Lung (tissue), 12 donors: ENCODE measurements around the gene RCOR1. TPM values are rescaled to one million over a fixed set of nuclear protein-coding genes. Genes with fewer than 3 reads are reported as not detected.

Source experiments
- ATAC-seq: fragments of 200-7000 bp; cut with Tn5 transposase; one replicate; pipeline ENCODE4 v1.9.1; 2020; ENCODE audit warnings: moderate number of reproducible peaks; ENCODE audit not compliant: insufficient read depth, low FRiP score
- DNase-seq, 3 donors: peaks; one replicate each; pipeline ENCODE4 v3.0.0-alpha.2; 2013 to 2017
- H3K27ac ChIP-seq, 2 donors: one replicate each; pipeline ENCODE4 v1.5.1; 2013; ENCODE audit warnings: mild to moderate bottlenecking in 2 of 2, moderate library complexity in 2 of 2, control low read depth in 1 of 2, inconsistent platforms in 1 of 2, low read depth in 1 of 2, low read length in 1 of 2
- H3K27me3 ChIP-seq, 3 donors: one replicate each; pipeline ENCODE4 v1.5.1; 2013; ENCODE audit warnings: low read length in 2 of 3; ENCODE audit not compliant: control insufficient read depth in 3 of 3, insufficient read depth in 3 of 3
- H3K36me3 ChIP-seq, 4 donors: one replicate each; pipeline ENCODE4 v1.5.1; 2013; ENCODE audit warnings: low read length in 4 of 4, mild to moderate bottlenecking in 1 of 4, moderate library complexity in 1 of 4; ENCODE audit not compliant: control insufficient read depth in 4 of 4, insufficient read depth in 4 of 4
- H3K4me1 ChIP-seq, 5 donors: one replicate each; pipeline ENCODE4 v1.5.1; 2013; ENCODE audit warnings: low read length in 5 of 5, mild to moderate bottlenecking in 2 of 5, moderate library complexity in 1 of 5; ENCODE audit not compliant: control insufficient read depth in 5 of 5, insufficient read depth in 5 of 5
- H3K4me3 ChIP-seq: one replicate; pipeline ENCODE4 v1.5.1; 2013; ENCODE audit warnings: mild to moderate bottlenecking, control low read depth, moderate library complexity
- H3K9ac ChIP-seq, 2 donors: one replicate each; pipeline ENCODE4 v1.5.1; 2013; ENCODE audit warnings: low read length in 2 of 2, control low read depth in 1 of 2; ENCODE audit not compliant: insufficient read depth in 1 of 2
- H3K9me3 ChIP-seq, 4 donors: one replicate each; pipeline ENCODE4 v1.5.1; 2013; ENCODE audit warnings: low read length in 3 of 4, mild to moderate bottlenecking in 1 of 4, moderate library complexity in 1 of 4; ENCODE audit not compliant: control insufficient read depth in 4 of 4, insufficient read depth in 3 of 4
- WGBS, 2 donors: extraction: QIAGEN DNeasy Blood & Tissue Kit; methylation state at CpG; one replicate each; pipeline ENCODE4 v1.1.7; 2013; 5-methylcytosine and 5-hydroxymethylcytosine counted together
- polyA plus RNA-seq, 2 donors: library from polyadenylated mRNA; stranded (reverse); fragments of 200-250 nt; gene quantifications; one replicate each; pipeline ENCODE4 v1.2.1, GENCODE V29; 2013
- total RNA-seq, 2 donors: library from RNA; depleted of rRNA in 1 of 2; stranded (reverse); fragments of >200 nt in 1 of 2; gene quantifications; one replicate each; pipeline ENCODE4 v1.2.1, GENCODE V29; 2014 to 2021
- TF ChIP-seq, protein P1 (sequence below): IDR thresholded peaks from 2 replicates; pipeline ENCODE4 v1.5.1; 2012; ENCODE audit warnings: mild to moderate bottlenecking; ENCODE audit errors: control extremely low read depth, extremely low read depth
- donor health status: control.
- donor health status: control.
- donor health status: Bipolar disorder and iron deficiency.
- donor health status: healthy.
- donor health status: DM: yes; HTN: yes; CAD: no.

RCOR1 gene
- total and polyA plus RNA-seq, 4 donors, result 7.9 to 63.9 (median 22.4) TPM

DNA sequence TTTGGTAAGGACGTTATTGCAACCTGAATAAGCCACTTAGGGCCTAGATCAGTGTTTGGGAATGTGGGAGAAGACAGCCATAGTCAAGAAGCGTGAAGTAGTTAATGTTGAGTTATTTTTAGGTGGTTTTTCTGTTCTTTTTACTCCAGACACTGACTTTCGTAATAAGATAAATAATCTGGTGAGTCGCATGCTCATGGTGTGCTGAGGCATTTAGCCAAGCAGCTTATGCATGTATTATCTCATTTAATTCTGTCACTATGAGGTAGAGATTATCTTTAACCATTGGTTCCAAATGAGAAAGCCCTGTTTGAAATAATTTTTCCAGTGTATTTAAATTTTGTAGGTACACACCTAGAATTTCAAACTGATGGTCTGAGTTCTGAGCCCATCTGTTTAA, 67.3 kb downstream of the RCOR1 start:
- Histone ChIP-seq H3K9ac (no peak overlapping the region), H3K36me3 (no peaks in the 10 kb centered on the region), H3K4me1 (peaks cover 0 to 26% (median 15%) of the 10 kb centered on the region in 5 donors), H3K27me3 (no peaks in the 10 kb centered on the region), H3K9me3 (no peaks in the 10 kb centered on the region), H3K4me3 (no peak overlapping the region), H3K27ac (no peak overlapping the region)
- no peak for DNase-seq
- no peak for ATAC-seq
- 67 to 76% methylated on average over 4 of the region's 4 CpGs for WGBS, 2 donors
- TF ChIP-seq, protein P1, sequence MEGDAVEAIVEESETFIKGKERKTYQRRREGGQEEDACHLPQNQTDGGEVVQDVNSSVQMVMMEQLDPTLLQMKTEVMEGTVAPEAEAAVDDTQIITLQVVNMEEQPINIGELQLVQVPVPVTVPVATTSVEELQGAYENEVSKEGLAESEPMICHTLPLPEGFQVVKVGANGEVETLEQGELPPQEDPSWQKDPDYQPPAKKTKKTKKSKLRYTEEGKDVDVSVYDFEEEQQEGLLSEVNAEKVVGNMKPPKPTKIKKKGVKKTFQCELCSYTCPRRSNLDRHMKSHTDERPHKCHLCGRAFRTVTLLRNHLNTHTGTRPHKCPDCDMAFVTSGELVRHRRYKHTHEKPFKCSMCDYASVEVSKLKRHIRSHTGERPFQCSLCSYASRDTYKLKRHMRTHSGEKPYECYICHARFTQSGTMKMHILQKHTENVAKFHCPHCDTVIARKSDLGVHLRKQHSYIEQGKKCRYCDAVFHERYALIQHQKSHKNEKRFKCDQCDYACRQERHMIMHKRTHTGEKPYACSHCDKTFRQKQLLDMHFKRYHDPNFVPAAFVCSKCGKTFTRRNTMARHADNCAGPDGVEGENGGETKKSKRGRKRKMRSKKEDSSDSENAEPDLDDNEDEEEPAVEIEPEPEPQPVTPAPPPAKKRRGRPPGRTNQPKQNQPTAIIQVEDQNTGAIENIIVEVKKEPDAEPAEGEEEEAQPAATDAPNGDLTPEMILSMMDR, result no peak

DNA sequence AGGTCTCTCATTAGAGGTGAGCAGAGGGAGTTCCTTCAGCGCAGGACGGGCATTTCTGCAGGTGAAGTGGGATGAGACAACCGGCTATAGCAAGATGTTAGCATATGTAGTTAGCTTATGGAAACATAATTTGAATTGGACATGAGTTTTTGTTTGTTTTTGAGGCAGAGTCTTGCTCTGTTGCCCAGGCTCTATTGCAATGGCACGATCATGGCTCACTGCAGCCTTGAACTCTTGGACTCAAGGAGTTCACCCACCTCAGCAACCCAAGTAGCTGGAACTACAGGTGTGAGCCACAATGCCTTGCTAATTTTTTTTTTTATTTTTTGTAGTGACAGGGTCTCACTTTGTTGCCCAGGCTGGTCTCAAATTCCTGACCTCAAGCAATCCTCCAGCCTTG, 69.2 kb downstream of the RCOR1 start:
- H3K4me1 ChIP-seq, result peaks cover 0 to 31% (median 15%) of the 10 kb centered on the region in 5 donors
- TF ChIP-seq, protein P1, result no peak
- no peaks in the 10 kb centered on the region for H3K27me3 ChIP-seq
- no peak overlapping the region for H3K9ac ChIP-seq
- ATAC-seq (no peak), DNase-seq (no peak)
- H3K9me3 ChIP-seq, result no peaks in the 10 kb centered on the region
- no peaks in the 10 kb centered on the region for H3K36me3 ChIP-seq
- H3K27ac ChIP-seq, result no peak overlapping the region
- H3K4me3 ChIP-seq, result no peak overlapping the region
- WGBS, 2 donors, result 92 to 96% methylated on average over 4 of the region's 4 CpGs

DNA sequence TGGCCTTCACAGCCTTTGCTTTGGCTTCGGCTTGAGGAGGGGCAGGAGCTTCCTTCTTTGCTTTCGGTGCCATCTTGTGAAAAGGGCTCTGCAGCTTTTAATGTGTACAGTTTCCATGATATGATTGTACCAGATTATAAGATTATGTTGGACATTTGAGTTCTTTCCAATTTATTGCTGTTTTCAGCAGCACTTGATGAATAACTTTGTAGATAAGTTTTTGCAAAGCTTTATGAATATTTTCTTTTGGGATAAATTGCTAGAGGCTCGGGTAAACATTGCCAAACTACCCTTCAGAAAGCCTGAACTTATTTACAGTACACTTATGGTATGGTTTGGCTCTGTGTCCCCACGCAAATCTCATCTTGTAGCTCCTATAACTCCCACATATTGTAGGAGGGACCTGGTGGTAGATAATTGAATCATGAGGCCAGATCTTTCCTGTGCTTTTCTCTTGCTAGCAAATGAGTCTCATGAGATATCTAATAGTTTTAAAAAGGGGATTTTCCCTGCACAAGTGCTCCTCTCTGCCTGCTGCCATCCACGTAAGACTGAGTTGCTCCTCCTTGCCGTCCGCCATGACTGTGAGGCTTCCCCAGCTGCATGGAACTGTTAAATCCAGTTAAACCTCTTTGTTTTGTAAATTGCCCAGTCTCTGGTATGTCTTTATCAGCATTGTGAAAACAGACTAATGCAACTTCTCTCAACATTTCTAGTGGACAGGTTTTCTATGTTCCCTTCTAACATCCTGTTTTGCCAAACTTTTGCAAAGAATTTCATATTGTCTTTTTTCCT, 70.4 kb downstream of the RCOR1 start:
- Histone ChIP-seq H3K9ac (no peak overlapping the region), H3K9me3 (no peaks in the 10 kb centered on the region), H3K4me1 (peaks cover 0 to 36% (median 15%) of the 10 kb centered on the region in 5 donors), H3K27ac (no peak overlapping the region), H3K4me3 (no peak overlapping the region), H3K27me3 (no peaks in the 10 kb centered on the region), H3K36me3 (no peaks in the 10 kb centered on the region)
- WGBS, 2 donors, result 53 to 69% methylated on average over 7 of the region's 7 CpGs
- DNase-seq (peak in 2 of 3 donors; percentile 55 to 70), ATAC-seq (no peak)
- TF ChIP-seq, protein P1, result no peak
